Stomach (tissue), 9 donors: Measurements from ENCODE around the gene GPC6. TPM values are rescaled to one million over a fixed set of nuclear protein-coding genes. Genes with fewer than 3 reads are reported as not detected.

Experiments used
- DNase-seq, 2 donors: peaks; one replicate each; pipeline versions ENCODE4 v3.0.0 to v3.0.0-alpha.2; 2013 to 2019
- H3K27ac ChIP-seq, 5 donors: fragments of 200-600 bp in 4 of 5; sonication (generic) in 4 of 5; one replicate each; pipeline ENCODE4 v1.5.1; 2013 to 2019; ENCODE audit warnings: mild to moderate bottlenecking in 1 of 5, moderate library complexity in 1 of 5
- H3K27me3 ChIP-seq, 3 donors: fragments of 200-600 bp; sonication (generic); one replicate each; pipeline ENCODE4 v1.5.1; 2017 to 2019; ENCODE audit warnings: mixed run types in 1 of 3
- H3K36me3 ChIP-seq, 4 donors: fragments of 200-600 bp; sonication (generic); 1 replicate in 3 of 4; 2 replicates in 1 of 4; pipeline ENCODE4 v1.5.1; 2016 to 2019
- H3K4me1 ChIP-seq, 4 donors: fragments of 200-600 bp; sonication (generic); one replicate each; pipeline ENCODE4 v1.5.1; 2016 to 2019
- H3K4me3 ChIP-seq, 4 donors: fragments of 200-600 bp; sonication (generic) in 3 of 4; one replicate each; pipeline ENCODE4 v1.5.1; 2016 to 2019; ENCODE audit warnings: mild to moderate bottlenecking in 1 of 4
- H3K9me3 ChIP-seq, 4 donors: fragments of 200-600 bp; sonication (generic); one replicate each; pipeline ENCODE4 v1.5.1; 2016 to 2019
- CTCF ChIP-seq, 7 experiments: fragments of 450-650 bp in 4 of 7; fragments of 200-600 bp in 3 of 7; sonication (generic) in 3 of 7; IDR thresholded peaks; one replicate each; pipeline ENCODE4 v1.5.1; 2016 to 2019; ENCODE audit warnings: antibody characterized with exemption in 7 of 7, control low read depth in 2 of 7, mild to moderate bottlenecking in 1 of 7
- EP300 ChIP-seq: sonication (generic); formaldehyde crosslinking; IDR thresholded peaks from one replicate; pipeline ENCODE4 v1.6.1; 2017; ENCODE audit warnings: antibody characterized with exemption
- POLR2A ChIP-seq, 4 donors: fragments of 450-650 bp; IDR thresholded peaks; one replicate each; pipeline ENCODE4 v1.6.1; 2016; ENCODE audit warnings: antibody characterized with exemption in 4 of 4, control low read depth in 2 of 4, mild to moderate bottlenecking in 1 of 4, moderate library complexity in 1 of 4
- POLR2AphosphoS5 ChIP-seq, 3 donors: sonication (generic); formaldehyde crosslinking; IDR thresholded peaks; one replicate each; pipeline ENCODE4 v1.6.1; 2016; ENCODE audit warnings: antibody characterized with exemption in 3 of 3
- WGBS, 5 donors: extraction: QIAGEN DNeasy Blood & Tissue Kit in 3 of 5; methylation state at CpG; one replicate each; pipeline versions ENCODE4 v1.1.5 to v1.1.7; 2013 to 2018; 5-methylcytosine and 5-hydroxymethylcytosine counted together
- intact Hi-C: fragments of 100-400 bp; cut with DNase I; formaldehyde crosslinking; loops from one replicate; pipeline ENCODE4 v1.15.1; 2023; ENCODE audit warnings: low total_unique reads
- polyA plus RNA-seq, 3 donors: library from polyadenylated mRNA; stranded (reverse); fragments of 200-250 nt; gene quantifications; one replicate each; pipeline ENCODE4 v1.2.3, GENCODE V29; 2013
- total RNA-seq, 5 donors: library from RNA; depleted of rRNA; stranded (reverse); fragments of >200 nt; gene quantifications; one replicate each; pipeline versions ENCODE4 v1.1.0 to v1.2.3, GENCODE V29; 2014 to 2016
- donor health status: healthy with polysubstance abuse.
- donor health status: Bipolar disorder and iron deficiency.
- donor health status: healthy.

Gene GPC6
- total and polyA plus RNA-seq, 8 donors = 0.70 to 52.7 (median 5.6) TPM

DNA sequence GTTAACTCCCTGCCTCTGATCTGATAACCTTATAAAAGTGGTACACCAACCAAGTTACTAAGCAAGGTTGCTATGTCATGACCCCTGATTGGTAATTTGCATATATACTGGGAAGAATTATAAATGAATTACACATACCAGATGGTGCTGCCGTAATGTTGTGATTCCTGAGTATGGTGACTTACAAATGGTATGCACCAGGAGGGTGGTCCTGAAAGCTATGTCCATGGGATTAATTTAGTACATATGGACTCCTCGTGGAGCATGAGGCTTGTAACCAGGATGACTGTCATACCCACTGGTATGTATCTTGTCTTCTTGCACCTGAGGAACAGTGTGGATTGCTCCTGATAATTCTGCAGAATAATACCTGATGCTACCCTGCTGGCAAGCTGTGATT is 240.6 kb downstream of the GPC6 start:
- intact Hi-C loops = no loop called here
- Histone ChIP-seq H3K4me3 (no peak overlapping the region), H3K27ac (no peak overlapping the region), H3K36me3 (no peaks in the 10 kb centered on the region), H3K9me3 (peaks cover 0 to 12% (median 2%) of the 10 kb centered on the region in 4 donors), H3K4me1 (no peaks in the 10 kb centered on the region), H3K27me3 (no peaks in the 10 kb centered on the region)
- DNase-seq = no peak
- WGBS, 5 donors = 62 to 86% (median 74%) methylated on average over 2 of the region's 2 CpGs
- TF ChIP-seq CTCF (IDR thresholded peaks at IDR 0.05) (no peak), POLR2AphosphoS5 (IDR thresholded peaks at IDR 0.05) (no peak), POLR2A (IDR thresholded peaks at IDR 0.05) (no peak), EP300 (no peak)

DNA sequence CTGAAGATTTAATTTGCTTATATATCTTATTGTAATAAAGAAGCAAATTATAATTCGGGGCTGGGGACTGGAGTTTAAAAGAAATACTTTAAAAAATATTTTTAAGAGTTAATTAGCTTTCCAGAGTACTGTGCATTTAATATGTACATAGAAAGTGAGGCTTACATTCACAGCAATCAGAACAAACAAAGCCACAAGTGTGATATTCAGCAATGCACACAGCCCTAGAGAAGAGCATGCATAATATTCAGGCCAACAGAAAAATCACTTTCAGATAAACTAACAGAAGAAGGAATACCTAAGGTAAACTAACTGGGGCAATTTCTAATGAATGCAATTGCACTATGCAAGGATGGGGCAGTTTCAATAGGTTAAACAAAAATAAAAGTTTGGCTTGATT is 241.8 kb downstream of the GPC6 start:
- H3K4me3 ChIP-seq = no peak overlapping the region
- no peaks in the 10 kb centered on the region for H3K27me3 ChIP-seq
- no peaks in the 10 kb centered on the region for H3K36me3 ChIP-seq
- no peak overlapping the region for H3K27ac ChIP-seq
- TF ChIP-seq POLR2AphosphoS5 (IDR thresholded peaks at IDR 0.05) (no peak), POLR2A (IDR thresholded peaks at IDR 0.05) (no peak), EP300 (no peak), CTCF (IDR thresholded peaks at IDR 0.05) (no peak)
- whole genome bisulfite sequencing, 5 donors = 53 to 70% (median 61%) methylated on average over 1 of the region's 1 CpG
- H3K4me1 ChIP-seq = no peaks in the 10 kb centered on the region
- intact Hi-C loops = no loop called here
- H3K9me3 ChIP-seq = peaks cover 0 to 25% (median 10%) of the 10 kb centered on the region in 4 donors
- no peak for DNase-seq

- H3K27me3 ChIP-seq = no peaks in the 10 kb centered on the region
- intact Hi-C loops = no loop called here
- H3K9me3 ChIP-seq = peaks cover 0 to 29% (median 10%) of the 10 kb centered on the region in 4 donors
- 91 to 100% (median 95%) methylated on average over 3 to 7 of the region's 7 CpGs for WGBS, 5 donors
- H3K36me3 ChIP-seq = no peaks in the 10 kb centered on the region
- no peaks in the 10 kb centered on the region for H3K4me1 ChIP-seq
- H3K27ac ChIP-seq = no peak overlapping the region
- TF ChIP-seq POLR2A (IDR thresholded peaks at IDR 0.05) (no peak), POLR2AphosphoS5 (IDR thresholded peaks at IDR 0.05) (no peak), EP300 (no peak), CTCF (IDR thresholded peaks at IDR 0.05) (no peak)
- H3K4me3 ChIP-seq = no peak overlapping the region
- no peak for DNase-seq
These were observed 245.7 kb downstream of the GPC6 start for GRCh38 chr13:93472296-93472695.

- DNase-seq = no peak
- H3K4me1 ChIP-seq = no peaks in the 10 kb centered on the region
- no peaks in the 10 kb centered on the region for H3K27me3 ChIP-seq
- H3K36me3 ChIP-seq = no peaks in the 10 kb centered on the region
- 50 to 56% (median 50%) methylated on average over 1 of the region's 1 CpG; no CpG with 5 or more reads in 2 of the 5 donors for WGBS, 5 donors
- H3K4me3 ChIP-seq = no peak overlapping the region
- TF ChIP-seq POLR2AphosphoS5 (IDR thresholded peaks at IDR 0.05) = no peak
- no peak for TF ChIP-seq POLR2A (IDR thresholded peaks at IDR 0.05)
- TF ChIP-seq CTCF (IDR thresholded peaks at IDR 0.05) = no peak
- TF ChIP-seq EP300 = no peak
- H3K9me3 ChIP-seq = peaks cover 0 to 29% (median 10%) of the 10 kb centered on the region in 4 donors
- intact Hi-C loops = no loop called here
- no peak overlapping the region for H3K27ac ChIP-seq
These were observed 246.2 kb downstream of the GPC6 start for GRCh38 chr13:93472814-93473296.
